Testis (tissue), 3 donors: Measurements from ENCODE around the gene PRDX6. TPM values are rescaled to one million over a fixed set of nuclear protein-coding genes. Genes with fewer than 3 reads are reported as not detected.

Source experiments
- DNase-seq: peaks from one replicate; pipeline ENCODE4 v3.0.0-alpha.2; 2019
- H3K27ac ChIP-seq, 2 donors: fragments of 200-600 bp; sonication (generic); one replicate each; pipeline ENCODE4 v1.5.1; 2019
- H3K27me3 ChIP-seq: fragments of 200-600 bp; sonication (generic); one replicate; pipeline ENCODE4 v1.5.1; 2019
- H3K36me3 ChIP-seq: fragments of 200-600 bp; sonication (generic); one replicate; pipeline ENCODE4 v1.5.1; 2017; ENCODE audit warnings: low read depth; ENCODE audit errors: missing control alignments
- H3K4me1 ChIP-seq: fragments of 200-600 bp; sonication (generic); one replicate; pipeline ENCODE4 v1.5.1; 2019
- H3K4me3 ChIP-seq, 2 donors: fragments of 200-600 bp; sonication (generic); one replicate each; pipeline ENCODE4 v1.5.1; 2017 to 2019
- H3K9me3 ChIP-seq: fragments of 200-600 bp; sonication (generic); one replicate; pipeline ENCODE4 v1.5.1; 2017
- POLR2A ChIP-seq: fragments of 450-650 bp; IDR thresholded peaks from one replicate; pipeline ENCODE4 v1.6.1; 2017; ENCODE audit warnings: antibody characterized with exemption, mild to moderate bottlenecking, moderate library complexity
- WGBS, 2 donors: methylation state at CpG; one replicate each; pipeline ENCODE4 v1.1.5; 2018; 5-methylcytosine and 5-hydroxymethylcytosine counted together
- intact Hi-C: fragments of 100-400 bp; cut with DNase I; formaldehyde crosslinking; loops from one replicate; pipeline ENCODE4 v1.15.1; 2023; ENCODE audit warnings: low total_unique reads
- polyA plus RNA-seq: library from polyadenylated mRNA; stranded (reverse); fragments of 350-450 nt; fragmentation: Illumina TruSeq; extraction: RNeasy Lipid Tissue Mini Kit (QIAGEN cat#74804); gene quantifications from one replicate; pipeline ENCODE4 v1.2.3, GENCODE V29; 2014; ENCODE audit warnings: low read depth, low replicate concordance; ENCODE audit not compliant: insufficient read depth
- total RNA-seq, 2 donors: library from RNA; depleted of rRNA; stranded (reverse); fragments of >200 nt; gene quantifications; one replicate each; pipeline ENCODE4 v1.2.3, GENCODE V29; 2016
- TF ChIP-seq, protein P1 (sequence below), 3 experiments: fragments of 450-650 bp in 2 of 3; fragments of 200-600 bp in 1 of 3; sonication (generic) in 1 of 3; IDR thresholded peaks; one replicate each; pipeline ENCODE4 v1.5.1; 2016 to 2019; ENCODE audit warnings: antibody characterized with exemption in 3 of 3, mild to moderate bottlenecking in 2 of 3, moderate library complexity in 1 of 3

PRDX6 gene
- total and polyA plus RNA-seq, 3 donors from 2014 or later: 376 to 458 (median 385) TPM

DNA sequence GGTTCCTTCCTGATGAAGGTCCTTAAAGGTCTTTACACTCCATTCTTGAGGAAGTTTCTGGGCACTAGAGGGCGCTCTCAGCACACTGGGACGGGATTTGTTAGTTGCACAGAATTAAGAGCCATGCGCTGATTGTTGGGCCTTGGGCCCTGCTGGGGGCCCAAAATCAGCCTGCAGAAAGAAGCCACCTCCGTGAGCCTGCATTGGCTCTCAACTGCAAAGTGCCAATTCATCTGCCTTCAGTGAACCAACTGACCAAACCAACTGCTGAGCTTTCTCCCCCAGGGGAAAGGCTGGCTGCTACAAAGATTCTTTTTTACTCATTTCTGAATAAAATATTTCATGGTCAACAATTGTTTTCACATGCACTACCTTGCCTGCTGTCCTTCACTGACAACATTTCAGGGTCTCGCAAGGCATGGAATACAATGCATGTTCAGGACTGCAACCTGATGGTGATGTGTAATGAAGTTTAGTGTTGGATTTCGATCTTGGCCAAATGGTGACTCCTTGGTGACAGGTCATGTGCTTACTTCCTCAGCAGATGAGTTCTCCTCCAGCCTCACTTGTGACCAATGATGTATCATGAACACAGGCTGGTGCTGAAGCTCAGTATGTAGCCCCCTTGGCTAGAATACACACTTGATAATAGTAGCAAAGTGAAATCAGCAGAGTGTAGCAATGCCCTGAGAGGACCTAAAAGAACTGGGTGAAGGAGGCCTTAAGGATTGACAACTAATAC lies 45.7 kb upstream of the PRDX6 start:
- Histone ChIP-seq H3K27me3 (no peaks in the 10 kb centered on the region), H3K36me3 (no peaks in the 10 kb centered on the region), H3K4me1 (peaks cover 17% of the 10 kb centered on the region), H3K27ac (no peak overlapping the region), H3K9me3 (no peaks in the 10 kb centered on the region), H3K4me3 (no peak overlapping the region)
- intact Hi-C loops: no loop called here
- peak; percentile 97 for DNase-seq
- WGBS, 2 donors: 38 to 44% methylated on average over 6 of the region's 6 CpGs
- TF ChIP-seq, protein P1, sequence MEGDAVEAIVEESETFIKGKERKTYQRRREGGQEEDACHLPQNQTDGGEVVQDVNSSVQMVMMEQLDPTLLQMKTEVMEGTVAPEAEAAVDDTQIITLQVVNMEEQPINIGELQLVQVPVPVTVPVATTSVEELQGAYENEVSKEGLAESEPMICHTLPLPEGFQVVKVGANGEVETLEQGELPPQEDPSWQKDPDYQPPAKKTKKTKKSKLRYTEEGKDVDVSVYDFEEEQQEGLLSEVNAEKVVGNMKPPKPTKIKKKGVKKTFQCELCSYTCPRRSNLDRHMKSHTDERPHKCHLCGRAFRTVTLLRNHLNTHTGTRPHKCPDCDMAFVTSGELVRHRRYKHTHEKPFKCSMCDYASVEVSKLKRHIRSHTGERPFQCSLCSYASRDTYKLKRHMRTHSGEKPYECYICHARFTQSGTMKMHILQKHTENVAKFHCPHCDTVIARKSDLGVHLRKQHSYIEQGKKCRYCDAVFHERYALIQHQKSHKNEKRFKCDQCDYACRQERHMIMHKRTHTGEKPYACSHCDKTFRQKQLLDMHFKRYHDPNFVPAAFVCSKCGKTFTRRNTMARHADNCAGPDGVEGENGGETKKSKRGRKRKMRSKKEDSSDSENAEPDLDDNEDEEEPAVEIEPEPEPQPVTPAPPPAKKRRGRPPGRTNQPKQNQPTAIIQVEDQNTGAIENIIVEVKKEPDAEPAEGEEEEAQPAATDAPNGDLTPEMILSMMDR (IDR thresholded peaks at IDR 0.05): peak; percentile 68 to 88 (median 71)
- TF ChIP-seq POLR2A: no peak

- H3K4me1 ChIP-seq: peaks cover 17% of the 10 kb centered on the region
- no peak overlapping the region for H3K27ac ChIP-seq
- H3K36me3 ChIP-seq: no peaks in the 10 kb centered on the region
- intact Hi-C loops: no loop called here
- no peak for DNase-seq
- H3K9me3 ChIP-seq: no peaks in the 10 kb centered on the region
- TF ChIP-seq, protein P1 (IDR thresholded peaks at IDR 0.05): no peak
- no peak for TF ChIP-seq POLR2A
- H3K27me3 ChIP-seq: no peaks in the 10 kb centered on the region
- no peak overlapping the region for H3K4me3 ChIP-seq
- 90 to 97% methylated on average over 2 of the region's 2 CpGs for WGBS, 2 donors
Observed at GRCh38 chr1:173432331-173432730, 44.8 kb upstream of the PRDX6 start.

GRCh38 chr1:173433751-173434326 lies 43.3 kb upstream of the PRDX6 start:
- H3K9me3 ChIP-seq: no peaks in the 10 kb centered on the region
- intact Hi-C loops: no loop called here
- no peaks in the 10 kb centered on the region for H3K36me3 ChIP-seq
- no peak for TF ChIP-seq POLR2A
- TF ChIP-seq, protein P1 (IDR thresholded peaks at IDR 0.05): no peak
- H3K4me3 ChIP-seq: no peak overlapping the region
- peaks cover 17% of the 10 kb centered on the region for H3K4me1 ChIP-seq
- no peaks in the 10 kb centered on the region for H3K27me3 ChIP-seq
- no peak overlapping the region for H3K27ac ChIP-seq
- 93 to 99% methylated on average over 2 of the region's 2 CpGs for WGBS, 2 donors
- no peak for DNase-seq

GRCh38 chr1:173436841-173437428 lies 40.2 kb upstream of the PRDX6 start:
- no peaks in the 10 kb centered on the region for H3K36me3 ChIP-seq
- no peak overlapping the region for H3K4me3 ChIP-seq
- no peaks in the 10 kb centered on the region for H3K27me3 ChIP-seq
- H3K27ac ChIP-seq: no peak overlapping the region
- intact Hi-C loops: no loop called here
- no peaks in the 10 kb centered on the region for H3K9me3 ChIP-seq
- 97% methylated on average over 5 of the region's 5 CpGs for WGBS, 2 donors
- TF ChIP-seq, protein P1 (IDR thresholded peaks at IDR 0.05): no peak
- no peak for TF ChIP-seq POLR2A
- no peak for DNase-seq
- peaks cover 8% of the 10 kb centered on the region for H3K4me1 ChIP-seq
